Measurements from ENCODE around the gene UNC50. TPM values are rescaled to one million over a fixed set of nuclear protein-coding genes. Genes with fewer than 3 reads are reported as not detected.

Gene UNC50
- polyA plus RNA-seq, 1 donor from 2014 or later, result 111 TPM

- no peak overlapping the region for H2AFZ ChIP-seq (ENCODE audit: low read depth, low read length)
- no peak overlapping the region for H3K9ac ChIP-seq (ENCODE audit: low read length)
Observed at GRCh38 chr2:98569197-98569793, 39.1 kb upstream of the UNC50 start.

GRCh38 chr2:98569915-98570314 is 38.5 kb upstream of the UNC50 start:
- Histone ChIP-seq H3K9ac (ENCODE audit: low read length) (no peak overlapping the region), H2AFZ (ENCODE audit: low read depth, low read length) (no peak overlapping the region), H3K9me2 (ENCODE audit: insufficient read depth, low read length) (no peaks in the 10 kb centered on the region), H3K4me3 (ENCODE audit: low read length) (no peak overlapping the region), H3K9me3 (ENCODE audit: low read length) (no peaks in the 10 kb centered on the region), H3K27me3 (ENCODE audit: insufficient read depth, low read depth, low read length) (no peaks in the 10 kb centered on the region), H3K36me3 (ENCODE audit: insufficient read depth, low read length) (peaks cover 4% of the 10 kb centered on the region), H3K27ac (ENCODE audit: low read length) (no peak overlapping the region), H3K4me2 (ENCODE audit: low read length) (no peak overlapping the region), H3F3A (ENCODE audit: insufficient read depth, low read length, poor library complexity, severe bottlenecking) (no peaks in the 10 kb centered on the region), H4K20me1 (ENCODE audit: insufficient read depth) (no peaks in the 10 kb centered on the region), H3K79me2 (replicated peaks; ENCODE audit: insufficient read depth, low read length) (no peaks in the 10 kb centered on the region)
- TF ChIP-seq RAD21 (conservative IDR thresholded peaks at IDR 0.05), result no peak
- no peak for TF ChIP-seq CTCF (IDR thresholded peaks at IDR 0.05; ENCODE audit: poor library complexity, severe bottlenecking)
- TF ChIP-seq REST (IDR thresholded peaks at IDR 0.05; ENCODE audit: borderline replicate concordance), result no peak
- TF ChIP-seq SMC3 (conservative IDR thresholded peaks at IDR 0.05; ENCODE audit: poor library complexity), result no peak
- TF ChIP-seq TAF1 (IDR thresholded peaks at IDR 0.05; ENCODE audit: low read depth), result no peak

More at GRCh38 chr2:98569197-98569793, 39.1 kb upstream of the UNC50 start:
- Histone ChIP-seq H3K79me2 (replicated peaks; ENCODE audit: insufficient read depth, low read length) (no peaks in the 10 kb centered on the region), H3K4me2 (ENCODE audit: low read length) (no peak overlapping the region), H3K9me2 (ENCODE audit: insufficient read depth, low read length) (no peaks in the 10 kb centered on the region), H3K27ac (ENCODE audit: low read length) (no peak overlapping the region), H3K4me3 (ENCODE audit: low read length) (no peak overlapping the region), H3F3A (ENCODE audit: insufficient read depth, low read length, poor library complexity, severe bottlenecking) (no peaks in the 10 kb centered on the region), H4K20me1 (ENCODE audit: insufficient read depth) (no peaks in the 10 kb centered on the region), H3K9me3 (ENCODE audit: low read length) (no peaks in the 10 kb centered on the region), H3K36me3 (ENCODE audit: insufficient read depth, low read length) (peaks cover 4% of the 10 kb centered on the region), H3K27me3 (ENCODE audit: insufficient read depth, low read depth, low read length) (no peaks in the 10 kb centered on the region)
- no peak for TF ChIP-seq TAF1 (IDR thresholded peaks at IDR 0.05; ENCODE audit: low read depth)
- peak; percentile 35 for TF ChIP-seq RAD21 (conservative IDR thresholded peaks at IDR 0.05)
- TF ChIP-seq EZH2 (IDR thresholded peaks at IDR 0.05; ENCODE audit: borderline replicate concordance, insufficient read depth, low read length, poor library complexity, severe bottlenecking), result no peak
- TF ChIP-seq POLR2AphosphoS5 (IDR thresholded peaks at IDR 0.05), result no peak
- peak; percentile 60 for TF ChIP-seq CTCF (IDR thresholded peaks at IDR 0.05; ENCODE audit: poor library complexity, severe bottlenecking)

Data from neural cell (in vitro differentiated cells).